ENCODE measurements around the gene ESRP2.

The ESRP2 gene

DNA sequence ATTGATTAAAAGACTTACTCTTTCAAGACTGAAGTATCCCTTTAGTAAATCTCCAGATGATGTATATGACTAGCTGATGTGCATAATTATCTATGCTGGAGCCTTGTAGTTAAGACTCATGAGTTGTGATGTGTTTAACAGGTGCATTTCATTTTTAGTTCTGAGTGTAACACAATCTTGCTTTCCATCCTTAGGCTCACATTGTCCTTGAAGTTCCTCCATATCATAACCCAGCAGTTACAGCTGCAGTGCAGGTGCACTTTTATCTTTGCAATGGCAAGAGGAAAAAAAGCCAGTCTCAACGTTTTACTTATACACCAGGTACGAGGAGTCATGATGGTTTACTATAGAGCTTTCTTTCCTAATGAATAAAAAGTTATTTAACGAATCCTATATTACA is 52.9 kb downstream of the ESRP2 start:
- peaks cover 38% of the 10 kb centered on the region for H3K36me3 ChIP-seq (ENCODE audit: control insufficient read depth, insufficient read depth, low read length)

DNA sequence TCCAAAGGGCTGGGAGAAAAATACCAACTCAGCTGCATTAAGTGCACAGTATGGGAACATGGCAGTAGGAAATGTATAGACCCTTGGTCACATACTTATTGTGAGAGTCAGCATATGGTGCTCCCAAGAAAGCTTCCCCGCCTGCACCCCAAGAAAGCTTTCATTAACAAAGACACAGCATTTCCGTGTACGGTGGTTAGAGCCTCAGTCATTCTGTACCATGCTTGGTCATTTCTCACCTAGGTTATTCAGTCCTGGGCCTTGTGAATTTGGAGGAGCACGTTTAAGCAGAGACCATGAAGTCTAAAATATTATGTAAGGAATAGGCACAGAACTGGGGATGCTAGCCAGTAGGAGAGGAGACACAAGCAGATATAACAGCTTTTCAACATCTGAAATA is 56.1 kb downstream of the ESRP2 start:
- peaks cover 31% of the 10 kb centered on the region for H3K36me3 ChIP-seq (ENCODE audit: control insufficient read depth, insufficient read depth, low read length)
- no peak overlapping the region for H3K9ac ChIP-seq (ENCODE audit: low read length)
- no peaks in the 10 kb centered on the region for H3K9me3 ChIP-seq (ENCODE audit: control insufficient read depth, insufficient read depth, low read depth, low read length)
- no peak overlapping the region for H3K27ac ChIP-seq (ENCODE audit: low read depth, low read length)
- no peaks in the 10 kb centered on the region for H3K27me3 ChIP-seq (ENCODE audit: control insufficient read depth, insufficient read depth, low read length)
- no peak overlapping the region for H3K4me3 ChIP-seq (ENCODE audit: low read depth, low read length)
- H3K4me1 ChIP-seq (ENCODE audit: control insufficient read depth, insufficient read depth, low read length), result no peaks in the 10 kb centered on the region

More for the DNA sequence above, 52.9 kb downstream of the ESRP2 start:
- Histone ChIP-seq H3K4me3 (ENCODE audit: low read depth, low read length) (no peak overlapping the region), H3K9ac (ENCODE audit: low read length) (no peak overlapping the region), H3K9me3 (ENCODE audit: control insufficient read depth, insufficient read depth, low read depth, low read length) (peaks cover 6% of the 10 kb centered on the region; the same call in 1 of the 2 replicates), H3K4me1 (ENCODE audit: control insufficient read depth, insufficient read depth, low read length) (no peaks in the 10 kb centered on the region), H3K27me3 (ENCODE audit: control insufficient read depth, insufficient read depth, low read length) (no peaks in the 10 kb centered on the region), H3K27ac (ENCODE audit: low read depth, low read length) (no peak overlapping the region)

DNA sequence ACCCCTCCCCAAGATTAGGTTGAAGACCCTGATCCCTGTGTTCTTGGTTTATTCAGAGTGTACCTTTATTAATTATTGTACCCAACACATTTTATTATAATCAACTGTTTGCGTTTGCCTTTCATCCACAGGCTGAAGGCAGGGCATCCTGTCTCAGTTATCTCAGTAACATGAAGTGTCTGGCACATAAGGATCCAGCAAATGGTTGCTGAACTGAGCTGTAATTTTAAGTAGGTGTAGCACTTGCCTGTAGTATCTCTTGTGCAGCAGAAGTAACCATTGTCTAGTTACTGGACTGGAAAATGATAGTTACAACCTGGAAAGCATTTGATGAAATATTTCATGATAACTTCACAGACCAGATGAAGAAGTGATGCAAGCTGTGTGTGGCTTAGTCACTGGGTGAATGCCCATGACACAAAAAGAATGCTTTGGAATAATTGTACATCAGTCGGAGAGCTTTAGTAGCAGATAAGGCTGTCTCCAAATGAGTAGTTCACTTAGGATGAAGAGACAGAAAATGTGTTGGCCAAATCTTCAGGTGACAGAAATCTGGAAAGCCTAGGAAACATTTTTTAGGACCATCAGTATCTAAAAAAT is 56.6 kb downstream of the ESRP2 start:
- no peak overlapping the region for H3K9ac ChIP-seq (ENCODE audit: low read length)
- H3K27me3 ChIP-seq (ENCODE audit: control insufficient read depth, insufficient read depth, low read length), result no peaks in the 10 kb centered on the region
- no peak overlapping the region for H3K4me3 ChIP-seq (ENCODE audit: low read depth, low read length)
- H3K27ac ChIP-seq (ENCODE audit: low read depth, low read length), result no peak overlapping the region
- H3K36me3 ChIP-seq (ENCODE audit: control insufficient read depth, insufficient read depth, low read length), result peaks cover 35% of the 10 kb centered on the region
- no peaks in the 10 kb centered on the region for H3K9me3 ChIP-seq (ENCODE audit: control insufficient read depth, insufficient read depth, low read depth, low read length)
- H3K4me1 ChIP-seq (ENCODE audit: control insufficient read depth, insufficient read depth, low read length), result no peaks in the 10 kb centered on the region
